NCI-H2227 (cell line): Measurements from ENCODE around the gene RNF144B.
A peak's percentile ranks its signal among the peaks of the same experiment; 100 is the strongest.
"Not testable (repeated sequence)": the region's sequence is repeated elsewhere in the genome, so short reads cannot be mapped to it uniquely, and the experiment has no call there.

Source experiments
- DNase-seq: peaks from one replicate; lab custom pipeline; 2025; ENCODE audit not compliant: unreplicated experiment; lab: John Stamatoyannopoulos, UW

The RNF144B gene

DNA sequence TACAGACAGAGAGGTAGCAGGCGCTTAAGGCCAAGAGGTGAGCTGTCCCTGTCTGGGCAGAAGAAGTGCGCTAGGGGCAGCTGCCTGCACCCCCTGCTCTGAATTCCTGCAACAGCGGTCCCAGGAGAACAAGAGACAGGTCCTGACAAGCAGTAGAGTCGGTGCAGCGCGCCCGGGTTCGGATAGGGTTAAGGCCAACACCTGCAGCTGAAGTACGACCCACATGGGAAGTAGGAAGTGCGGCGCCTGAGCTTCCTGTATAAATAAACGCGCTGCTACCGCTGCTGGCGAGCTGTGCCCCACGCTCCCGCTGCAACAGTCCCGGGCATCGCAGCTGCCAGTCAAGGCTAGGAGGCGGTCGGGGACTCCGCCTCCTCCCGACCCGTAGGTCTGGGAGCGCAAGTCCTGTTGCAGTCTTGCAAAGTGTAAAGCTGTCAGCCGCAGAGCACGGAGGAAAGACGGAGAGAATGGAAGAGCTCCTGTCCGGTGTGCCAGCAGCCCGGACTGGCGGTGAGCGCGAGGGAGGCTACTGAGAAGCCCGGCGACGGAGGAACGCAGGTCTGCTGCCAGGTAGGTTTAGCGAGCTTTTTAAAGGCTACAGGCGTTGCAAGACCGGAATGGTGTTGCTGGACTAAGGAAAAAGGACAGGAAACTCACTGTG lies at the start of gene RNF144B:
TSS of gene RNF144B (plus strand) at position 290 of the 661 bp plus-strand sequence. CDS start 12,185 bp downstream, outside the sequence.
- DNase-seq = peak; percentile 85

DNA sequence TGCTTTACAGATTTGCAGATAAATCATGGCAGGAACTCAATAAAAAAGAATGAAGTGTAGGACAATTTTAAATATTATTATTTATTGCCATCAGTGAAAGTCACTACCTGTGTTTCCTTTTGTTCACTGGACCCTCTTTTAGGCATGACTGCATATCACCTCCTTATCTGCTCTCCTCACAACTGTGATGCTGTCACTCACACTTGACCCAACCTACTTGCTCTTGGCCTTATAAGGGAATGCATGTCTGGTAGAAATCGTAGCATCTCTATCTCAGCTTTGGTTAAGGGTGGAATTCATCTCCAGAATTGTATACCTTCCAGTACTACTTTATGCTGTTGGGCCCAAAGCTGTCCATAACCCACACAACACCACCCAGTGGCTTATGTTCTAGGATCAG lies 47.6 kb upstream of the RNF144B start:
- DNase-seq = no peak

GRCh38 chr6:18340781-18341551 lies 46.2 kb upstream of the RNF144B start:
- DNase-seq = no peak

GRCh38 chr6:18342223-18342622 lies 44.9 kb upstream of the RNF144B start:
- no peak for DNase-seq

DNA sequence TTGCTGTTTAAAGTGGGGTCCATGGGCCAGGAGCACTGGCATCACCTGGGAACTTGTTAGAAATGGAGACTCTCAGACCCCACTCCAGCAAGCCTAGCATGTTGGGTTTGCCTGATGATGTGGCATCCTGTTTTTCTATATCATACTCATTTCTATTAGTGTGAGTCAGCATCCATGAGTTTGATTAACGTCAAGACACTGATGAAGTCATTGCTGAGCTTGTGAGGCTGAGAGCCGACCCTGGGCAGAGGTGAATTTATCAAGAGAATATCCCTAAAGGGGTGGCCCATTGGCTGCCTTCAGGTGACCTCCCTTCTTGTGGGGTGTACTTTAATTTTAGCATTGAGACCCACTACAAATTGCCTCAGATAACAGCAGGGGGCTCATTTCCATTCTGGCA lies 43.4 kb upstream of the RNF144B start:
- no peak for DNase-seq

DNA sequence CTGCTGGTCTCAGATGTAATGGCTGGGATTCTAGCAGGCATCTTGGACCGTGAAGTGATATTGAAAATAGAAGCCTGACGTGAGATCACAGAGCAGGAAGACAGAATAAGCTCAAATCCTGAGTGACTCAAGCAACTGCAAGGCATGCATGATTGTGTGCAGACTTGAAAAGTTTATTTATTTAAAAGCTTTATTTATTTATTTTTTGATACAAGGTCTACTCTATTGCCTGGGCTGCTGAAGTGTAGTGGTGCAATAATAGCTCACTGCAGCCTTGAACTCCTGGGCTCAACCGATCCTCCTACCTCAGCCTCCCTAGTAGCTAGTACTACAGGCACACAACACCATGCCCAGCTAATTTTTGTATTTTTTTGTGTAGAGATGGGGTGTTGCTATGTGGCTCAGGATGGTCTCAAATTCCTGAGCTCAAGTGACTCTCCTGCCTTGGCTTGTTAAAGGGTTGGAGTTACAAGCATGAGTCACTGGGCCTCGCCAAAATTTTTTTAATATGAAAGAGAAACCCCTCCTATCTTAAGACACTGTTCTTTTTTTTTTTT lies 40.1 kb upstream of the RNF144B start:
- DNase-seq = no peak

- DNase-seq = peak; percentile 90
Measured at GRCh38 chr6:18347866-18348265, 39.3 kb upstream of the RNF144B start.

- no peak for DNase-seq
Measured at GRCh38 chr6:18349386-18349785, 37.8 kb upstream of the RNF144B start.

DNA sequence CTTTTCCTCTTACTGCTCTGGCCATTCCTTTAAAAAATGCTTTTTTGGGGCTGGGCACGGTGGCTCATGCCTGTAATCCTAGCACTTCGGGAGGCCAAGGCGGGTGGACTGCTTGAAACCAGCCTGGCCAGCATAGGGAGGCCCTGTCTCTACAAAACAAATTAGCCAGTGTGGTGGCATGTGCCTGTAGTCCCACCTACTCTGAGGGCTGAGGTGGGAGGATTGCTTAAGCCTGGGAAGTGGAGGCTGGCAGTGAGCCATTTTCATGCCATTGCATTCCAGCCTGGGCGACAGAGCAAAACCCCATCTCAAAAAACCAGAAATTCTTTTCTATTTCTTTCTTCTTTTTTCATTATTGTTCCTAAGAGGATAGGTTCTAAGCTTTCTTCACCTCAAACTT lies 36.9 kb upstream of the RNF144B start:
- no peak for DNase-seq

- DNase-seq = no peak
Measured at GRCh38 chr6:18350712-18351111, 36.4 kb upstream of the RNF144B start.

GRCh38 chr6:18352001-18352400 lies 35.1 kb upstream of the RNF144B start:
- DNase-seq = no peak

GRCh38 chr6:18352842-18353241 lies 34.3 kb upstream of the RNF144B start:
- DNase-seq = no peak

DNA sequence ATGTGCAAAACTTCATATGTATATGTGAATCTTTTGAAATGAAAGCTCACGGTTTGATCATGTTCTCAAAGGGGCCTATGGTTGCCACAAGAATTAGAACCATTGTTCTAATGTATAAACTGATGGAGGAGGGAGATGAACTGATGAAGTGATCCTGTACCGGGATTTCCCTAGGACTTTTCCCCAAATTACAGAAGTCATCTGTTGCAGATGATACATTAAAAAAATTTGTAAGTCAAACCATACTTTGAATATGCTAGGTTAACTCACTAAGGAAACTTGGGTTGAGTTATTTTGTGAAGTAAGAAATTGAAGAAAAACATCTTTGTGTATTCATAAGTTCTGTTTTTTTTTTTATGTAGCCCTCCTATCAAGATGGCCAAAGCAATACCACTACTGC lies 33.9 kb upstream of the RNF144B start:
- DNase-seq = no peak

- DNase-seq = not testable (repeated sequence)
Measured at GRCh38 chr6:18357546-18357945, 29.6 kb upstream of the RNF144B start.

DNA sequence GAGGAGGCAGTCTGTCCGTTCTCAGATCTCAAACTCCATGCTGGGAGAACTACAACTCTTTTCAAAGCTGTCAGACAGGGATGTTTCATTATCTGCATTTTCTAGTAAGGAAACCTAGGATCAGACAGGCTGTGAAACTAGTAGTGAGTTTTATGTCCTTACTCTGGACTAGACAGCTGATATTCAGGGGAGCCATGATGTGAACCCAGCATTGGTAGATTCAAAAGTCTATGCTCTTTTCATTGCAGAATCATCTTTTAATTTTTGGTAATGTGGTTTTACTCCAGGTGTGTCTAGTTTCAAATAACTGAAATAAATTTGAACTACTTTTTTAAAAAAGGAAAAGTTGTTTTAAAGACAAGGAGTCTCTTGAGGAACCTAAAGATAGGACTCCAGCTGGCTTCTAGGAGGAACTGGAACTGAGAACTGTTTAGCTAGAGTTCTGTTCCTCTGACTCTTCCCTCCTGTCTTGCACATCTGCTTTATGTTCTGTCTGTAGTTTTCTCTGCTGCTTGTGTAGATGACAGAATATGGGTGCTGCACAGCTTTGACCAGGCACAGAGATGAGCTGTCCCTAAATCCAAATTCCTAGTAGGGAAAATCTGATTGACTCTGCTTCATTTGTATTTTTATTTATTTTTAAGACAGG lies 27.8 kb upstream of the RNF144B start:
- no peak for DNase-seq

DNA sequence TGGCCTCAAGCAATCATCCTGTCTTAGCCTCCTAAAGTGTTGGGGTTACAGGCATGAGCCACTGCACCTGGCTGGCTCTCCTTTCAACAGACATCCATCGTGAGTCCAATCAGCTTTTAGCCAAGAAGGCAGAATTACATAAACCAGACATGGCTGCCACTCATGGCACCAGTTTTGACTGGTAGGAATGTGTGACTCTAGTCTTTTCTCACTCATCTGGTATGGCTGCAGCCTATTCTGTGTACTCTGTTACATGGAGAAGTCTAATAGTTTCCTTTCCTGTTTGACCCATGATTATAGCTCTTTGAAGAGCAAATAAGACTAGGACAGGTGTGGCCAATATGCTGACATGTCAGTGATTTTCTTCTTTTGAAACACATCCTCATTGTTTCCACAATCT lies 27.0 kb upstream of the RNF144B start:
- no peak for DNase-seq

GRCh38 chr6:18362058-18362561 lies 25.0 kb upstream of the RNF144B start:
- no peak for DNase-seq

DNA sequence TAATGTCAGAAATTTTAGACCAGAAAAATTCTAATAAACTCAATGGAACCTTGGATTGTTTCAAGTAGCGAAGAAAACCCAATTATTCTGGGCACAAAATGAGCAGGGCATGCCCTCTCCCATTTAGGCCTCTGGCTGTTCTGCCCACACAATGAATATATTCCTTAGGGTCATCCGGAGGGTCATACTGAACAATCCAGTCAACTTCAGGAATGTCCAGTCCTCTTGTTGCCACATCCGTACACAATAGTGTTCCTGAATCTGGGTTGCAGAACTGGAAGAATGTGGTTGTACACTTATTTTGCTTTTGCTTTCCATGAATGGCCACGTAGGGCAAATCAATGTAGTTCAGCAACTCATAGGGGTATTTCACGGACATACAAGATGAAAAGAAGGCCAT lies 23.4 kb upstream of the RNF144B start:
- DNase-seq = no peak

DNA sequence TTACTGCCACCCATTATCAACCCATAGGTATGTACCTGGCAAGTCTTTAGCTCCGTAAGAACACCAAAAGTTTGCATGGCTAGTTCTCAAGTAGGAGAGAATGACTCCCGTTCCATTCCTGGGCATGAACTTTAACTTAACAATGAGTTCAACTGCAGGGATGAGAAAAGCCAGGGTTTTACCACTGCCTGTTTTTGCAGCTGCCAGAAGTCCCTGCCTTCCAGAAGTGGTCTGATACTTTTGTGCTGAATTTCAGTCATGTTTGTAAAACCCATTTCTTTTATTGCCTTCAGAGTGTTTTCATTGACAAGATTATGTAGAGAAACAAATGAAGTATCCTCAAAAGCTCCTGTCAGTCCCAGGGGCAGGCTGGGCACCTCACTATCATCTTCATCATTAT lies 22.6 kb upstream of the RNF144B start:
- not testable (repeated sequence) for DNase-seq

DNA sequence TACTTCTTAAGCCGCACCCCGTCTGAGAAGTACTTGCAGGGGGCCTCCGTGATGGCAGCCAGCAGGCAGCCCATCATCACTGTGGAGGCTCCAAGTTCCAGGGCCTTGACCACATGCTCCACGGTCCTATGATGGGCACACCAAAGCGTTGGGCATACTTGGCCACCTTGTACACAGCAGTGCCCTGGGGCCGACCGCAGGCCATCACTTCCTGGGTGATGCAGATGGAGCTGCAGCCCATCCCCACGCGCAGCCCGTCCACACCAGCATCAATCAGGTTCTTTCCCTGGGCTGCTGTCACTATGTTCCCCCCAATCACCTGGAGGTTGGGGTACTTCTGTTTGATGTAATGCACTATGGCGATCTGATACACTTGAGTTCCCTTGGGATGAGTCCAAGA lies 19.8 kb upstream of the RNF144B start:
- DNase-seq = no peak

GRCh38 chr6:18368277-18369105 lies 18.7 kb upstream of the RNF144B start:
- DNase-seq = no peak
